GM12874 (cell line): ENCODE data around the gene APOBEC3B.

Experiments
- CTCF ChIP-seq: IDR thresholded peaks from 2 replicates; pipeline ENCODE4 v1.5.1; 2011; ENCODE audit warnings: low read depth, mild to moderate bottlenecking, control low read depth, low read length, moderate library complexity; ENCODE audit not compliant: insufficient read depth

The APOBEC3B gene

GRCh38 chr22:38938925-38939324 is 43.2 kb upstream of the APOBEC3B start:
- TF ChIP-seq CTCF = no peak

GRCh38 chr22:38940811-38941384 is 41.2 kb upstream of the APOBEC3B start:
- TF ChIP-seq CTCF = no peak

- no peak for TF ChIP-seq CTCF
Observed at GRCh38 chr22:38941488-38941987, 40.6 kb upstream of the APOBEC3B start.

- TF ChIP-seq CTCF = no peak
Observed at GRCh38 chr22:38942702-38943101, 39.4 kb upstream of the APOBEC3B start.

- TF ChIP-seq CTCF = peak; percentile 36
Observed at GRCh38 chr22:38943201-38943600, 38.9 kb upstream of the APOBEC3B start.

- TF ChIP-seq CTCF = no peak
Observed at GRCh38 chr22:38943882-38944281, 38.3 kb upstream of the APOBEC3B start.

GRCh38 chr22:38944653-38945052 is 37.5 kb upstream of the APOBEC3B start:
- no peak for TF ChIP-seq CTCF

- no peak for TF ChIP-seq CTCF
Observed at GRCh38 chr22:38946771-38947170, 35.4 kb upstream of the APOBEC3B start.
